Stomach (tissue), 9 donors: Measurements from ENCODE around the gene SIRT7. TPM values are rescaled to one million over a fixed set of nuclear protein-coding genes. Genes with fewer than 3 reads are reported as not detected.

Source experiments
- DNase-seq, 2 donors: peaks; one replicate each; pipeline versions ENCODE4 v3.0.0 to v3.0.0-alpha.2; 2013 to 2019
- H3K27ac ChIP-seq, 5 donors: fragments of 200-600 bp in 4 of 5; sonication (generic) in 4 of 5; one replicate each; pipeline ENCODE4 v1.5.1; 2013 to 2019; ENCODE audit warnings: mild to moderate bottlenecking in 1 of 5, moderate library complexity in 1 of 5
- H3K27me3 ChIP-seq, 3 donors: fragments of 200-600 bp; sonication (generic); one replicate each; pipeline ENCODE4 v1.5.1; 2017 to 2019; ENCODE audit warnings: mixed run types in 1 of 3
- H3K36me3 ChIP-seq, 4 donors: fragments of 200-600 bp; sonication (generic); 1 replicate in 3 of 4; 2 replicates in 1 of 4; pipeline ENCODE4 v1.5.1; 2016 to 2019
- H3K4me1 ChIP-seq, 4 donors: fragments of 200-600 bp; sonication (generic); one replicate each; pipeline ENCODE4 v1.5.1; 2016 to 2019
- H3K4me3 ChIP-seq, 4 donors: fragments of 200-600 bp; sonication (generic) in 3 of 4; one replicate each; pipeline ENCODE4 v1.5.1; 2016 to 2019; ENCODE audit warnings: mild to moderate bottlenecking in 1 of 4
- H3K9me3 ChIP-seq, 4 donors: fragments of 200-600 bp; sonication (generic); one replicate each; pipeline ENCODE4 v1.5.1; 2016 to 2019
- CTCF ChIP-seq, 7 experiments: fragments of 450-650 bp in 4 of 7; fragments of 200-600 bp in 3 of 7; sonication (generic) in 3 of 7; IDR thresholded peaks; one replicate each; pipeline ENCODE4 v1.5.1; 2016 to 2019; ENCODE audit warnings: antibody characterized with exemption in 7 of 7, control low read depth in 2 of 7, mild to moderate bottlenecking in 1 of 7
- EP300 ChIP-seq: sonication (generic); formaldehyde crosslinking; IDR thresholded peaks from one replicate; pipeline ENCODE4 v1.6.1; 2017; ENCODE audit warnings: antibody characterized with exemption
- POLR2A ChIP-seq, 4 donors: fragments of 450-650 bp; IDR thresholded peaks; one replicate each; pipeline ENCODE4 v1.6.1; 2016; ENCODE audit warnings: antibody characterized with exemption in 4 of 4, control low read depth in 2 of 4, mild to moderate bottlenecking in 1 of 4, moderate library complexity in 1 of 4
- POLR2AphosphoS5 ChIP-seq, 3 donors: sonication (generic); formaldehyde crosslinking; IDR thresholded peaks; one replicate each; pipeline ENCODE4 v1.6.1; 2016; ENCODE audit warnings: antibody characterized with exemption in 3 of 3
- WGBS, 5 donors: extraction: QIAGEN DNeasy Blood & Tissue Kit in 3 of 5; methylation state at CpG; one replicate each; pipeline versions ENCODE4 v1.1.5 to v1.1.7; 2013 to 2018; 5-methylcytosine and 5-hydroxymethylcytosine counted together
- intact Hi-C: fragments of 100-400 bp; cut with DNase I; formaldehyde crosslinking; loops from one replicate; pipeline ENCODE4 v1.15.1; 2023; ENCODE audit warnings: low total_unique reads
- polyA plus RNA-seq, 3 donors: library from polyadenylated mRNA; stranded (reverse); fragments of 200-250 nt; gene quantifications; one replicate each; pipeline ENCODE4 v1.2.3, GENCODE V29; 2013
- total RNA-seq, 5 donors: library from RNA; depleted of rRNA; stranded (reverse); fragments of >200 nt; gene quantifications; one replicate each; pipeline versions ENCODE4 v1.1.0 to v1.2.3, GENCODE V29; 2014 to 2016
- donor health status: healthy with polysubstance abuse.
- donor health status: Bipolar disorder and iron deficiency.
- donor health status: healthy.

The SIRT7 gene
- total and polyA plus RNA-seq, 8 donors, result 18.2 to 128 (median 45.5) TPM

DNA sequence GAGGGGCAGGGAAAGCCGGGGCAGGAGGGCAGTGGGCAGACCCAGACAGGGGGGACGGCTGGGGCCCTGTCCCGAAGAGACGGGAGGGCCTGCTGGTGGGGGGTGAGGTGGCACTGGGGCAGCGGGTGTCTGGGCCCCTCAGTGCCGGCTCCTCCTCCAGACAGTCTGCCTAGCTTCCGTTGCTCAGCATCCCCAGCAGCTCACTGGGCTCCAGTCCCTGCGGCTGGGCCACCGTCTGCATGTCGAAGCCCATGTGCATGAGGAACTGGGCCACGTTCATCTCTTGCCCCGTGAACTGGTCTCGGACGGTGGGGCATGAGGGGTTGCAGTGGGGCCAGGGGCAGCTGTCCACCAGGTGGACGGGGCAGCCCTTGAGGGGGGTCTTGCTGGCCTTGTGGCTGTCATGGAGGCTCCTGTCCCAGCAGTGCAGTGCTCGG lies 34.8 kb upstream of the SIRT7 start:
- H3K4me3 ChIP-seq, result no peak overlapping the region
- H3K36me3 ChIP-seq, result no peaks in the 10 kb centered on the region
- H3K9me3 ChIP-seq, result no peaks in the 10 kb centered on the region
- peaks cover 0 to 49% (median 1%) of the 10 kb centered on the region in 3 donors for H3K27me3 ChIP-seq
- no peak for DNase-seq
- 72 to 88% (median 77%) methylated on average over 10 to 16 of the region's 16 CpGs for WGBS, 5 donors
- intact Hi-C loops, result no loop called here
- no peaks in the 10 kb centered on the region for H3K4me1 ChIP-seq
- no peak overlapping the region for H3K27ac ChIP-seq
- no peak for TF ChIP-seq CTCF (IDR thresholded peaks at IDR 0.05)
- no peak for TF ChIP-seq EP300
- no peak for TF ChIP-seq POLR2A (IDR thresholded peaks at IDR 0.05)
- no peak for TF ChIP-seq POLR2AphosphoS5 (IDR thresholded peaks at IDR 0.05)

- H3K9me3 ChIP-seq, result no peaks in the 10 kb centered on the region
- H3K27me3 ChIP-seq, result peaks cover 0 to 41% (median 0%) of the 10 kb centered on the region in 3 donors
- H3K4me3 ChIP-seq, result no peak overlapping the region
- no peaks in the 10 kb centered on the region for H3K36me3 ChIP-seq
- DNase-seq, result no peak
- intact Hi-C loops, result no loop called here
- H3K4me1 ChIP-seq, result no peaks in the 10 kb centered on the region
- no peak for TF ChIP-seq POLR2A (IDR thresholded peaks at IDR 0.05)
- TF ChIP-seq EP300, result no peak
- no peak for TF ChIP-seq POLR2AphosphoS5 (IDR thresholded peaks at IDR 0.05)
- TF ChIP-seq CTCF (IDR thresholded peaks at IDR 0.05), result no peak
- WGBS, 5 donors, result 59 to 66% (median 61%) methylated on average over 12 to 13 of the region's 13 CpGs
- no peak overlapping the region for H3K27ac ChIP-seq
Observed at GRCh38 chr17:81951785-81952684, 34.1 kb upstream of the SIRT7 start.

GRCh38 chr17:81950501-81950900 lies 32.5 kb upstream of the SIRT7 start:
- intact Hi-C loops, result no loop called here
- Histone ChIP-seq H3K4me1 (no peaks in the 10 kb centered on the region), H3K27ac (no peak overlapping the region), H3K27me3 (peaks cover 0 to 35% (median 0%) of the 10 kb centered on the region in 3 donors), H3K9me3 (no peaks in the 10 kb centered on the region), H3K4me3 (no peak overlapping the region), H3K36me3 (no peaks in the 10 kb centered on the region)
- DNase-seq, result no peak
- TF ChIP-seq EP300 (no peak), POLR2A (IDR thresholded peaks at IDR 0.05) (no peak), POLR2AphosphoS5 (IDR thresholded peaks at IDR 0.05) (no peak), CTCF (IDR thresholded peaks at IDR 0.05) (no peak)
- 80 to 87% (median 85%) methylated on average over 11 to 15 of the region's 15 CpGs for WGBS, 5 donors

GRCh38 chr17:81948635-81949378 lies 30.8 kb upstream of the SIRT7 start:
- Histone ChIP-seq H3K27ac (no peak overlapping the region), H3K9me3 (no peaks in the 10 kb centered on the region), H3K36me3 (no peaks in the 10 kb centered on the region), H3K4me3 (no peak overlapping the region), H3K27me3 (peaks cover 0 to 31% (median 0%) of the 10 kb centered on the region in 3 donors), H3K4me1 (no peaks in the 10 kb centered on the region)
- DNase-seq, result no peak
- 68 to 81% (median 80%) methylated on average over 14 to 17 of the region's 17 CpGs for WGBS, 5 donors
- intact Hi-C loops, result no loop called here
- TF ChIP-seq POLR2AphosphoS5 (IDR thresholded peaks at IDR 0.05) (no peak), CTCF (IDR thresholded peaks at IDR 0.05) (no peak), POLR2A (IDR thresholded peaks at IDR 0.05) (no peak), EP300 (no peak)
